Omental fat pad (tissue), 4 donors: ENCODE data around the gene EFEMP1. TPM values are rescaled to one million over a fixed set of nuclear protein-coding genes. Genes with fewer than 3 reads are reported as not detected.
A peak's percentile ranks its signal among the peaks of the same experiment; 100 is the strongest.

Experiments
- ATAC-seq: fragments of 150-250 bp; one replicate; pipeline ENCODE4 v1.9.1; 2016; ENCODE audit warnings: mild to moderate bottlenecking, moderate library complexity; ENCODE audit not compliant: low FRiP score
- DNase-seq: peaks from one replicate; pipeline ENCODE4 v3.0.0-alpha.2; 2019; ENCODE audit warnings: low spot score
- total RNA-seq, 4 donors: library from RNA; depleted of rRNA; stranded (reverse); fragments of >200 nt; gene quantifications; one replicate each; pipeline ENCODE4 v1.1.0, GENCODE V29; 2016
- TF ChIP-seq, protein P1 (sequence below), 3 donors: fragments of 450-650 bp; IDR thresholded peaks; one replicate each; pipeline ENCODE4 v1.5.1; 2016 to 2017; ENCODE audit warnings: antibody characterized with exemption in 3 of 3, mild to moderate bottlenecking in 3 of 3, moderate library complexity in 2 of 3

EFEMP1 gene
- total RNA-seq, 4 donors from 2014 or later: 225 to 1,590 (median 659) TPM

GRCh38 chr2:55902429-55902828 lies 21.2 kb downstream of the EFEMP1 start:
- TF ChIP-seq, protein P1, sequence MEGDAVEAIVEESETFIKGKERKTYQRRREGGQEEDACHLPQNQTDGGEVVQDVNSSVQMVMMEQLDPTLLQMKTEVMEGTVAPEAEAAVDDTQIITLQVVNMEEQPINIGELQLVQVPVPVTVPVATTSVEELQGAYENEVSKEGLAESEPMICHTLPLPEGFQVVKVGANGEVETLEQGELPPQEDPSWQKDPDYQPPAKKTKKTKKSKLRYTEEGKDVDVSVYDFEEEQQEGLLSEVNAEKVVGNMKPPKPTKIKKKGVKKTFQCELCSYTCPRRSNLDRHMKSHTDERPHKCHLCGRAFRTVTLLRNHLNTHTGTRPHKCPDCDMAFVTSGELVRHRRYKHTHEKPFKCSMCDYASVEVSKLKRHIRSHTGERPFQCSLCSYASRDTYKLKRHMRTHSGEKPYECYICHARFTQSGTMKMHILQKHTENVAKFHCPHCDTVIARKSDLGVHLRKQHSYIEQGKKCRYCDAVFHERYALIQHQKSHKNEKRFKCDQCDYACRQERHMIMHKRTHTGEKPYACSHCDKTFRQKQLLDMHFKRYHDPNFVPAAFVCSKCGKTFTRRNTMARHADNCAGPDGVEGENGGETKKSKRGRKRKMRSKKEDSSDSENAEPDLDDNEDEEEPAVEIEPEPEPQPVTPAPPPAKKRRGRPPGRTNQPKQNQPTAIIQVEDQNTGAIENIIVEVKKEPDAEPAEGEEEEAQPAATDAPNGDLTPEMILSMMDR (IDR thresholded peaks at IDR 0.05): no peak
- DNase-seq: no peak
- ATAC-seq: no peak

- no peak for DNase-seq
- TF ChIP-seq, protein P1 (IDR thresholded peaks at IDR 0.05): no peak
- no peak for ATAC-seq
These were observed 21.6 kb downstream of the EFEMP1 start for GRCh38 chr2:55901941-55902340.

DNA sequence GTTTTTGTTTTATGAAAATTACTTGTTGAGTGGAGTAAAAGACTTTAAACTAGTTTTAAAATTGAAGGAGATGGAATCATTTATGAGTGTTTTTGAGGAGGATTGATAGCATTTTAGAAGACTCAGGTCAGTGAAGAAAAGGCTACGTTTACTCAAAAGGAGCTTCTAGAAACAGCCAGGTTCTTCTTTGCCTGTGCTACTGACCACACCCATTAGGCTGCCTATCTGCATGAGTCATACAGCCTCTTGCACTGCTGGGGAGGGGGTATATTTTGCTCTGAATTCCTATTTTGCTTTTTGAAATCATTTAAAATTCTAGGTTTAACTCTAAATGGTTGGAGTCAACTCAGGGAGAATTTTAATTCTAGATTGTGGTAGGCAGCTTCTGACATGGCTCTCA lies 22.3 kb downstream of the EFEMP1 start:
- no peak for DNase-seq
- TF ChIP-seq, protein P1 (IDR thresholded peaks at IDR 0.05): no peak

GRCh38 chr2:55899881-55900280 lies 23.7 kb downstream of the EFEMP1 start:
- TF ChIP-seq, protein P1 (IDR thresholded peaks at IDR 0.05): no peak
- ATAC-seq: no peak
- DNase-seq: no peak

More for the DNA sequence above, 22.3 kb downstream of the EFEMP1 start:
- ATAC-seq: peak; percentile 82

GRCh38 chr2:55898386-55899040 lies 25.1 kb downstream of the EFEMP1 start:
- ATAC-seq: no peak
- no peak for DNase-seq
- TF ChIP-seq, protein P1 (IDR thresholded peaks at IDR 0.05): no peak

GRCh38 chr2:55896633-55897032 lies 26.9 kb downstream of the EFEMP1 start:
- DNase-seq: no peak
- TF ChIP-seq, protein P1 (IDR thresholded peaks at IDR 0.05): no peak
- ATAC-seq: no peak

DNA sequence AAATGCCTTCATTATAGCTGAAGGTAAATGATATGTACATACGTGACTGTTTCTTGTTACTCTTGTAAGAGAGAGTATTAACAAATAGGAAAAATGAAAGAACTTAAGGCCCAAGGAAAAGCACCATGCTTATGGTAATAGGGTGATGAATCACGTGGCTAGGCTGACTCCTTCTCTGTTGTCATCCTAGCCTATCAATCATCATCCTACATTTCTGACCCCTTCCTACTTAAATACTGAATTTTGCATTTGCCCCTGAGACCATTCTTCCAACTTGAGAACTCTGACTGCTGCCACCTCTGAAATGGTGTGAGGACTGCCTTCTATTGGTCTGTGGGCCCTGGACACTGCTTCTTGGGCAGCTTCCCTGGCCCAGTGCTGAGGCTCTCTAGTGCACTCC lies 28.9 kb downstream of the EFEMP1 start:
- no peak for DNase-seq
- TF ChIP-seq, protein P1 (IDR thresholded peaks at IDR 0.05): no peak
- ATAC-seq: no peak
